HepG2 (cell line): ENCODE measurements around the gene HOXD12. TPM values are rescaled to one million over a fixed set of nuclear protein-coding genes. Genes with fewer than 3 reads are reported as not detected.

Experiments used
- CERS6 ChIP-seq: sonication (generic); formaldehyde crosslinking; IDR thresholded peaks from 2 replicates; pipeline ENCODE4 v1.5.0; 2020; ENCODE audit warnings: missing genetic modification reagents
- DNMT1 ChIP-seq: sonication (generic); formaldehyde crosslinking; IDR thresholded peaks from 2 replicates; pipeline ENCODE4 v1.5.1; 2020; ENCODE audit warnings: mild to moderate bottlenecking, missing genetic modification reagents
- ELF1 ChIP-seq: sonication (generic); formaldehyde crosslinking; IDR thresholded peaks from 2 replicates; pipeline ENCODE4 v1.4.0; 2020; ENCODE audit warnings: missing genetic modification reagents
- GATAD2A ChIP-seq: IDR thresholded peaks from 2 replicates; pipeline ENCODE4 v1.6.1; 2016
- LCORL ChIP-seq, 2 experiments: fragments of 450-650 bp in 1 of 2; sonication (generic) in 1 of 2; formaldehyde crosslinking in 1 of 2; IDR thresholded peaks; 2 replicates each; pipeline versions ENCODE4 v1.5.0 to v1.6.1; 2017 to 2020; ENCODE audit warnings: antibody characterized with exemption in 1 of 2, missing genetic modification reagents in 1 of 2
- MTF2 ChIP-seq: sonication (generic); formaldehyde crosslinking; IDR thresholded peaks from 2 replicates; pipeline ENCODE4 v1.5.0; 2020; ENCODE audit warnings: missing genetic modification reagents, borderline replicate concordance
- NFE2 ChIP-seq: sonication (generic); formaldehyde crosslinking; IDR thresholded peaks from 2 replicates; pipeline ENCODE4 v1.4.0; 2020; ENCODE audit warnings: missing genetic modification reagents
- RELA ChIP-seq: sonication (generic); formaldehyde crosslinking; IDR thresholded peaks from 2 replicates; pipeline ENCODE4 v1.4.0; 2020; ENCODE audit warnings: missing genetic modification reagents
- REST ChIP-seq, 2 experiments: IDR thresholded peaks; 2 replicates each; pipeline ENCODE4 v1.6.1; 2011 to 2012; ENCODE audit warnings: low read length in 2 of 2, borderline replicate concordance in 1 of 2, low read depth in 1 of 2, mild to moderate bottlenecking in 1 of 2, moderate library complexity in 1 of 2
- SP4 ChIP-seq: sonication (generic); formaldehyde crosslinking; IDR thresholded peaks from 2 replicates; pipeline ENCODE4 v1.8.1; 2023; ENCODE audit warnings: mild to moderate bottlenecking, missing genetic modification reagents
- SRF ChIP-seq: IDR thresholded peaks from 2 replicates; pipeline ENCODE4 v1.6.1; 2011; ENCODE audit warnings: mild to moderate bottlenecking, low read depth, low read length, moderate library complexity
- TEAD3 ChIP-seq: optimal IDR thresholded peaks from 2 replicates; pipeline ENCODE3; 2016; ENCODE audit warnings: borderline replicate concordance
- U2AF2 ChIP-seq: fragments of 200-400 bp; formaldehyde crosslinking; IDR thresholded peaks from 2 replicates; pipeline ENCODE4 v1.6.1; 2017; ENCODE audit warnings: low read depth, mild to moderate bottlenecking, low read length
- USF2 ChIP-seq, 2 experiments: sonication (generic) in 1 of 2; formaldehyde crosslinking in 1 of 2; IDR thresholded peaks; 2 replicates each; pipeline versions ENCODE4 v1.5.1 to v1.6.1; 2011 to 2020; ENCODE audit warnings: borderline replicate concordance in 1 of 2, low read depth in 1 of 2, low read length in 1 of 2, mild to moderate bottlenecking in 1 of 2, missing genetic modification reagents in 1 of 2, moderate library complexity in 1 of 2
- ZBTB42 ChIP-seq: sonication (generic); formaldehyde crosslinking; IDR thresholded peaks from 2 replicates; pipeline ENCODE4 v1.5.0; 2020; ENCODE audit warnings: mild to moderate bottlenecking, missing genetic modification reagents
- ZNF558 ChIP-seq: sonication (generic); formaldehyde crosslinking; IDR thresholded peaks from 2 replicates; pipeline ENCODE4 v1.9.0; 2022; ENCODE audit warnings: mild to moderate bottlenecking, missing genetic modification reagents, borderline replicate concordance
- ZNF570 ChIP-seq: sonication (generic); formaldehyde crosslinking; IDR thresholded peaks from 2 replicates; pipeline ENCODE4 v1.4.0; 2020; ENCODE audit warnings: mild to moderate bottlenecking, missing genetic modification reagents, borderline replicate concordance
- ZNF703 ChIP-seq: sonication (generic); formaldehyde crosslinking; IDR thresholded peaks from 2 replicates; pipeline ENCODE4 v1.5.1; 2020; ENCODE audit warnings: missing genetic modification reagents, mild to moderate bottlenecking, moderate library complexity, borderline replicate concordance
- ZNF841 ChIP-seq: sonication (generic); formaldehyde crosslinking; IDR thresholded peaks from 2 replicates; pipeline ENCODE4 v1.8.1; 2023; ENCODE audit warnings: missing genetic modification reagents, borderline replicate concordance
- polyA plus RNA-seq, 8 experiments: library from polyadenylated mRNA; depleted of rRNA in 3 of 8; stranded (reverse) in 7 of 8; unstranded in 1 of 8; fragments of >200 nt; fragmentation: Illumina TruSeq in 4 of 8; extraction: Trizol in 4 of 8; gene quantifications; 2 replicates each; pipeline versions ENCODE4 v1.2.1 to v1.2.3, GENCODE V29; 2011 to 2016; ENCODE audit warnings: low read depth in 4 of 8, missing spikeins in 1 of 8, mixed read lengths in 1 of 8; ENCODE audit not compliant: insufficient read depth in 1 of 8
- total RNA-seq, 5 experiments: library from RNA; depleted of rRNA; stranded (reverse); fragments of >200 nt; fragmentation: Illumina TruSeq; extraction: Trizol; gene quantifications; 2 replicates each; pipeline ENCODE4 v1.2.3, GENCODE V29; 2016; ENCODE audit warnings: low read depth in 1 of 5
- TF ChIP-seq, protein P1 (sequence below): sonication (generic); formaldehyde crosslinking; IDR thresholded peaks from 2 replicates; pipeline ENCODE4 v1.9.0; 2022; ENCODE audit warnings: missing genetic modification reagents, mild to moderate bottlenecking, borderline replicate concordance

HOXD12 gene
- total and polyA plus RNA-seq, 2 of the 13 experiments (the other 11 are each of a cell fraction or from before 2014, with no cell fraction given) = not detected

GRCh38 chr2:176088048-176088936 lies 11.3 kb upstream of the HOXD12 start (continued):
- TF ChIP-seq LCORL (IDR thresholded peaks at IDR 0.05) (no peak), LCORL (CRISPR knock-in tag; IDR thresholded peaks at IDR 0.05) (0 out of 2 replicates have a peak, but pooled peaks have one; percentile 42), ZNF841 (CRISPR knock-in tag) (no peak), RELA (no peak), USF2 (IDR thresholded peaks at IDR 0.05; ENCODE audit: low read depth, low read length) (no peak), USF2 (CRISPR knock-in tag; IDR thresholded peaks at IDR 0.05; ENCODE audit: borderline replicate concordance) (no peak), ZNF558 (0 out of 2 replicates have a peak, but pooled peaks have one; percentile 13), REST (IDR thresholded peaks at IDR 0.05; ENCODE audit: borderline replicate concordance in 1 of 2, low read depth in 1 of 2, low read length in 2 of 2) (no peak), ZNF570 (CRISPR knock-in tag) (no peak), TEAD3 (peak; percentile 51), ZBTB42 (CRISPR knock-in tag) (0 out of 2 replicates have a peak, but pooled peaks have one; percentile 50), MTF2 (CRISPR knock-in tag) (peak; percentile 97; the same call in 1 of the 2 replicates), ELF1 (CRISPR knock-in tag) (peak; percentile 57; the same call in 1 of the 2 replicates), SP4 (CRISPR knock-in tag) (0 out of 2 replicates have a peak, but pooled peaks have one; percentile 30), DNMT1 (no peak), U2AF2 (no peak), GATAD2A (CRISPR knock-in tag) (peak; percentile 47), NFE2 (CRISPR knock-in tag) (no peak), CERS6 (CRISPR knock-in tag) (no peak), SRF (no peak), ZNF703 (CRISPR knock-in tag) (no peak)
- TF ChIP-seq, protein P1, sequence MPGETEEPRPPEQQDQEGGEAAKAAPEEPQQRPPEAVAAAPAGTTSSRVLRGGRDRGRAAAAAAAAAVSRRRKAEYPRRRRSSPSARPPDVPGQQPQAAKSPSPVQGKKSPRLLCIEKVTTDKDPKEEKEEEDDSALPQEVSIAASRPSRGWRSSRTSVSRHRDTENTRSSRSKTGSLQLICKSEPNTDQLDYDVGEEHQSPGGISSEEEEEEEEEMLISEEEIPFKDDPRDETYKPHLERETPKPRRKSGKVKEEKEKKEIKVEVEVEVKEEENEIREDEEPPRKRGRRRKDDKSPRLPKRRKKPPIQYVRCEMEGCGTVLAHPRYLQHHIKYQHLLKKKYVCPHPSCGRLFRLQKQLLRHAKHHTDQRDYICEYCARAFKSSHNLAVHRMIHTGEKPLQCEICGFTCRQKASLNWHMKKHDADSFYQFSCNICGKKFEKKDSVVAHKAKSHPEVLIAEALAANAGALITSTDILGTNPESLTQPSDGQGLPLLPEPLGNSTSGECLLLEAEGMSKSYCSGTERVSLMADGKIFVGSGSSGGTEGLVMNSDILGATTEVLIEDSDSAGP (CRISPR knock-in tag) = peak; percentile 83; the same call in 1 of the 2 replicates
